HG03103 (cell line): ENCODE measurements around the gene FAR2.
"Not testable (repeated sequence)": the region's sequence is repeated elsewhere in the genome, so short reads cannot be mapped to it uniquely, and the experiment has no call there.

Source experiments
- ATAC-seq: cut with Tn5 transposase; IDR thresholded peaks from one replicate; pipeline ENCODE4 v1.9.1; 2021; ENCODE audit warnings: low read depth; ENCODE audit not compliant: unreplicated experiment

Gene FAR2

DNA sequence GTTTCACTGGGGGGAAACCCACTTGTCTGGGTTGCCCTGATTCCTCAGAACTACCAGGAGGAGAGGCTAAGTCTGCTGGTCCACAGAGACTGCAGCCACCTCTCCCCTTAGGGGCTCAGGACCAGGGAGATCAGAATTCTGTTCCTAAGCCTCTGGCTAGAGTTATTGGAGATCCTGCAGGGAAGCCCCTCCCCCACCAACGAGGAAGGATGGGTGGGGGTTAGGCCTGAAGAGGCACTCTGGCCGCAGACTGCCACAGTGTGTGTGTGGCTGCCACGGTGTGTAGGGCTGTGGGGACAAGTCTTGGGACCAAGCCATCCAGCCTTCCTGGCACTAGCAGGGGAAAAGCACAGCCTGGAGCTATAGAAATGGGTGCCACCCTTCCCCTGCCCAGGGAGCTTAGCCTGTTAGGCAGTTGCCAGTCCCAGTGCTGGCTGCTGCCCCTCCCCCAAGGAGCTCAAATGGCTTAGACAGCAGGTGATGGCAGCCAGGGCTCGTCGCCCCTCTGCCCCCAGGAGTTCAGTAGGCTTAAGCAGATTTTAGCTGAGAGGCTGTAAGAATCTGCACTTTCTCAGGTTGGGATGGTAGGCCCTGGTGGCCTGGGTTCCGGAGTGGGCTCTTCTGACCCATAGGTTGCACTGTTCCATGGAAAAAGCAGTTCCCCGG, 124.2 kb downstream of the FAR2 start:
- ATAC-seq, result no peak

DNA sequence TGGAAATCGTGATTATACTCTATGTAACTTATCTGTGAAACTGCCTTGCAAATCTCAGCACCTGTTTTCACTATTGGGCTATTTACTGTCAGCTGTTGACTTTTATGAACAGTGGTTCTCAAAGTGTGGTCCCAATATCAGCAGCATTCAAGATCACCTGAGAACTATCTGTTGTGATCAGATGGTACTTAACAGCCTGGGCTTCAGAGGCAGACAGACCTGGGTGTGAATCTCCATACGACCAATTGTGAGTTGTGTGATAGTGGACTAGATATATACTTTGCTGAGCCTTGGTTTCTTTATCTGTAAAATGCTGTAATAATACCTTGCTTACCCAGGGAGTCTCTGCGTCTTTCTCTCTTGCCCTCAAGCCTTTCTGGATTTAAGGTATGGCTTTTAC, 126.8 kb downstream of the FAR2 start:
- no peak for ATAC-seq

DNA sequence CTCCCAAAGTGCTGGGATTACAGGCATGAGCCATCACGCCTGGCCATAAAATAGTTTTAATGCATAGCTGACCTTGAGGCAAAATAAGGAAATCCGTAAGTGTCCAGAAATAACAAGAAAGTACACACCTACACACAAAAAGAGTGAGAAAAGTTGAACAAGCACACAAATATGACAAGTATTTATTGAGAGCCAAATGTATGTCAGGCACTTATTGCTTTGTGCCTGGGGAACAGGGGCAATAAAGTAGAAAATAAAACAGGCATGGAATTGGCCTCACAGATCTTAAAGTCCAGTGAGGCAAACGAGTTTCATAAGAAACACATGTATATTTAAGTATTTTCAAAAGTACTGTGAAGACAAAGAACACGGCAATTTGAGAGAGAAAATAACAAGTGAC, 128.2 kb downstream of the FAR2 start:
- no peak for ATAC-seq

DNA sequence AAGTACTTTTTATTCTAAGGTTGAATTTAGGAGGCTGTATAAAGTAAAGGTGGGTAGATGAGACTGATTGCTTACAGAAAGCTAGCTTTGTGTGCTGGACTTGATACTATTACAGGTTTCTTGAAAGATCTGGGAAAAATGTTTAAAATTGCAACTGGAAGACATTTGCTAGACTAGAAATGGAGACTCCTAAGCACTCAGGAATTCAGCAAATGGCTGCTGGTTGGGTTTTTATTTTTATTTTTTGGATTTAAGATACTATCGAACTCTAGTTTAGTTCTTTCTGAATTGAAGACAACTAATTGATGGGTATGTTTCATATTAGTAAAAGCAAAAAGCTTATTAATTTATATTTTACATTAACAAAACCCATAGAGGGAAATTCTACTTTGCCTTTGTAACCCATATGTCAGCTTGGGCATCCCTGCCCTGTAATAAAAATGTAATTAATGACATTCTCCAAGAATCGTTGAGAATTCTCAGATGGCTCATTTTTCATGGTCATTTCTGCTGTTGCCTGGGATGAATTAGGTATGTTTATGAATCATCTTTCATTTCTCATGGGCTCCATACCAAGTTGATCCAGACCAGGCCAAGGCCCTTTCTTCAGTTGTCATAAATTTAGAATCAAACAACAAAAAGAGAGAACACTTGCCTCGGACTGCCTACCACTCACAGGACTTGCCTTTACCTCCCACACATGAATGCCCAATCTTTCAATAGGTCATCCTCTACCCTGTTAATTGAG, 129.8 kb downstream of the FAR2 start:
- ATAC-seq, result no peak

DNA sequence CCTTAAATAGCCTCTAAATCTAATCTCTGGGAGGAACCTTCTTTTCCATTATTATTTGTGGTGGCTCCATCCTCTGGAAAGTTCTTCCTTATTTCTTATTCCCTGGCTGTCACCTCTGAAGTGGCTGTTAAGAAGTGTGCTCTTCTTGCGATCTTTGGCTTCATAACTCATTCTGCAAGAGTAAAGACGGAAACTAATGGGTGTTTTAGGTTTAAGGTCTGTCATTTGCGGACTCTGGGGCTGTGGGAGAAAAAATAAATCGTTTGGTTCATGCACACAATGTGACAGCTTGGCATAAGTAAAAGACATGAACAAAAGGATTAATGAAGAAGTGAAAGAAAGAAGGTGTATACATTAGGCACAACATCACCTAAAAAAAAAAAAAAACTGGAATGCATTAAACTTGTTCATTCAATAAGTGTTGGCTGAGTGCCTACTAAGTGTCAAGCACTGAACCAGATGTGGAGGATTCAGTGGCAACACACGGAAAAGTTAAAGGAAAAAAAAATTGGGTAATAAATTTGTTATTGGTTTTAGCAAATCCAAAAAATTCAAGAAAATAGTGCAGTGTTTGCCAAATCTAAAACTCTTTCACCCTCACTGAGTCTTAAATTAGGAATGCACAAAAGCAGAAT, 132.4 kb downstream of the FAR2 start:
- no peak for ATAC-seq

DNA sequence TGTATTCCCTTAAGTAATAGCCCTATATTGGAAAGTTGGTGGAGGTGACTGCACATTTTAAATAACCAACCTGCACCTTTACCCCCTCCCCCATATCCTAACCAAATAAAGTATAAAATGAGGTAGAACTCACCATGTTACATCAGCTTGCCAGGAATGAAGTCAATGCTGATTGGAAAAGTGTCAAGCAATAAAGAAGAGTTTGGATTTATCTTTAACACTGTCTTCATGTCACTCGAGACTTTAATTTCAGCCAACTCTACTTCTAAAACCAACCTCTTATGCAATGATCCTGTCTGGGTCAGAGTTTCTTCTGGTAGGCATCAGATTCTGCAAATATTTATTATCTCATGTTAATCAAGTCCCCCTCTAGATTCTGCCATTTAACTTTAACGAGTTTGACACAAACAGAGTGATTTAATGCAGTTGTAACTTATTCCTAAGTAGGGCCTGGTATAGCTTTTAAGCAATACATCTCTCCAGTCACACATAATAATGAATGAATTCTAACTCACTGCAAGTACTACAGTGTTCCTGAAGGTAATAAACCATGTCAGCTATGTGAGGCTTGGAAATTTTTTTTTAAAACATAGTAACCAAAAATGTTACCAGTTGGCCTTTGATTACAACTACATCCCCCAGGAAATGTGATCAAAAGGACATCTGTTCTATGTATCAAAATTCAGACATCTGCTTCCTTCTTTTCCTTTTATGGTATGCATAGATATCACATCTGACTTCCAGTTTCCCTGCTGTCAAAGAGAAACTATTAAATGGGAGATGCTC, 133.1 kb downstream of the FAR2 start:
- ATAC-seq, result no peak

DNA sequence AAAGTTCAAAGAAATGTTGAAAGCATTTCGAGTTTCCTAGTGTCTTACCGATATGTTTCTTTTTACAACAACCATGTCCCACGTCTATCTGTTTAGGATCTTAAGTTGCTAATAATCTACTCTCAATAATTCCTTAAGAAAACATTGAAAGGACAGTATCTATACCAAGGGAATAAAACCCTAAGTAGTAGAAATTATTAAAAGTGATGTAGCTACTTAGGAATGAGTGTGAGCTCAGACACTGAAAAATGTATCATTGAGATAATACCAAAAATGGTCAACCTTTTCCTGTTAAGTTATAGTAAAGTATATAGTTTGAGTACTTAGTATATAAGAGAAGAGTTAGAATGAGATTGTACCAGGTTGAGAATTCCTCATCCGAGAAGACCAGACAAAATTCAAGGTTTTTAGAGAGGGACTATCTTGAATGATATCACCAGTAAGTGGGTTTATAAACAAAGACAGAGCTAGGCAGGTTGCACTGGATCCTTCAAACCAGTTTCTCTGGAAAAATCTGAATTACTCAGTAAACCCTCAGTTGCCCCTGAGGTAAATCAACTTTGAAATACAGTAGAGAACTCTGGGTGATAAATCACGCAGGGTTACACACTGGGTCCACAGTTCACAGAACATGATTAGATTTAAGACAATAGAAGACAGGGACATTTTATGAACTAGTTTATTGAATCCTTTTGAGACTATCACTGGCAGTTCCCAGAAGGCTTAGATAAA, 135.1 kb downstream of the FAR2 start:
- no peak for ATAC-seq

DNA sequence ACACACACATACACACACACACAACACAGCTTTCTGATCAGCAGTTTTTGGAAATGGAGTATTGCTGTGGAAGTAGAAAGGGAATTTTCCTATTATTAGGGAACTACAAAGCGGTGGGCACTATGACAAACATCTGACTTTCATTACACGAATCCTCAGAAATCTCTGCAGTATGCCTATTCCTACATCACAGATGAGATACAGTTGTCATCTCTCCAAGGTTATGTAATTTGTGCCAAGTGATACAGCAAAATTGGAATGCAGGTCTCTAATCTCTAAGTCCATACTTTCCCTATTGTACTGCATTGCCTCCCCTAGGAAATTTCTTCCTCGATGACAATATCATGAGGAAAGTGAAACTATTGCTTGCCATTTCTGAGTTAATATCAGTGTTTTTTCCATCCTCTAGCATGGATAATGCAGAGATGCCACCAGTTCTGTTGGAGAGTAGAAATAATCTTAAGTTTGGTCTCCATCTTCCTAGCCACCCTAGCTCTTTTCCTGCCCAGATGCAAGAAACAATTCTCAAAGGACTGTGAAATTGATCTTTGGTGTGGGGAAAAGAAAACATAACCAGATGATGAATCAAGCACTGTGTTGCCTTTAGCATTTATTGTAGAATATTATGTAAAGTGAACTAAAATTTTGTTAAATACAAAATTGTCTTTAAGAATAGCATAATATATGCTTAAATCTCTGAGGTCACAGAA, 137.2 kb downstream of the FAR2 start:
- ATAC-seq, result no peak

DNA sequence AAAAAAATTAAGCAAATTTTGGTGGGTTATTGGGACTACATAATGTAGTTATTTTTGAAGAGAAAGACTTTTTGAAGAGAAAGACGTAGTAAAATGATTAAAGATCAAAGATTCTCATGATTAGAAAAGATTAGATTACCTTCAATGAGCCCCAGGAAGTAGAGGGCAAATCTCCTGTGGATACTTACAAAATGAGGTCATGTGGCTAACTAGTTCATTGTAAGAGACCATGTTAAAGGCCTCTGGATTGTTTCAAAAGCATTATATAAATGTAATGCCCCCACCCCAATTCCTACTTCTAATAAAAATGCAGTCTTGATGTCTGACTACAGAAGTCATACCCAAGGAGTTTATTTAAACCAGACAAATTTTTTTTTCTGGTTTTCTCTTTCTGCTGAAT, 138.5 kb downstream of the FAR2 start:
- no peak for ATAC-seq

DNA sequence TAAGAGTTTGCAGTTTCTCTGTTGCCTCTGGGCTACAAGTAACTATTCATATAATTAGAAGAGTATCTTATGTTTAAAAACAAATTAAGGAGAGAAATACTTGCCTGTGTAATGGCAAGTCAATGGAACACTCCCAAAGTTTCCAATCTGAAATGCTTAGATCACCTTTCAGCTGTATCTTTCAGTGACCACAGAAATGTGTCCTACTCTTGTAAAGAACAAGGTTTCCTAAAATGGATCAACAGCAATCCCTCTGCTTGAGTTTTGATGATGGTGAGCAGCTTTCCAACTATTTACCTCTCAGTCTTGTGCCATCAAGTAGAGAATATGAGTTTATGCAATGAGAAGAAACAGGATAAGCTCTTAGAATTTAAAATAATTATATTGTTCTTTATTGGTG, 139.0 kb downstream of the FAR2 start:
- ATAC-seq, result no peak

DNA sequence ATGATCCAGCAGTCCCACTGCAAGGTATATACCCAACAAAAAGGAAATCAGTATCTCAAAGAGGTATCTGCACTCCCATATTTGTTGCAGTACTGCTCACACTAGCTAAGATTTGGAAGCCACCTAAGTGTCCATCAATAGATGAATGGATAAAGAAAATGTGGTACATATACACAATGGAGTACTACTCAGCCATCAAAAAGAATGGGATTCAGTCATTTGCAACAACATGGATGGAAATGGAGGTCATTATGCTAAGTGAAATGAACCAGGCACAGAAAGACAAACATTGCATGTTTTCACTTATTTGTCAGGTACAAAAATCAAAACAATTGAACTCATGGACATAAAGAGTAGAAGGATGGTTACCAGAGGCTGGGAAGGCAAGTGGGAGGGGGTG, 141.4 kb downstream of the FAR2 start:
- ATAC-seq, result not testable (repeated sequence)

DNA sequence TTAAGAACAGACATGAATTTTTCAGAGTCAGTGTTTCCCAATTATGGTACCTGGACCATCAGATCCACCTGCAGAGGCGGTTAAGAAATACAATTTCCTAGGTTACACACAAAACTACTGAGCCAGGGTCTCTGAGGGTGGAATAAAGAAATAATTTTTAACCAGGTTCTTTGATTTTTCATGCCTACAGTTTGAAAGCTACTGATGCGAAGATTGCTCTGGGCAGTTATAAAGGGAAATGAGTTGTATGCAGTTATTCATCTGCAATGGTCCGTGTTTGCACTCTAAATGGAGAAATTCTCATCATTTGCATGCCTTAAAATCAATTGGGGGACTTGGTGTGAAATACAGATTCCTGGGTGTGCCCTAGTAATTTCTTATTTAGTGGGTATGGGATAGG, 142.1 kb downstream of the FAR2 start:
- ATAC-seq, result no peak

DNA sequence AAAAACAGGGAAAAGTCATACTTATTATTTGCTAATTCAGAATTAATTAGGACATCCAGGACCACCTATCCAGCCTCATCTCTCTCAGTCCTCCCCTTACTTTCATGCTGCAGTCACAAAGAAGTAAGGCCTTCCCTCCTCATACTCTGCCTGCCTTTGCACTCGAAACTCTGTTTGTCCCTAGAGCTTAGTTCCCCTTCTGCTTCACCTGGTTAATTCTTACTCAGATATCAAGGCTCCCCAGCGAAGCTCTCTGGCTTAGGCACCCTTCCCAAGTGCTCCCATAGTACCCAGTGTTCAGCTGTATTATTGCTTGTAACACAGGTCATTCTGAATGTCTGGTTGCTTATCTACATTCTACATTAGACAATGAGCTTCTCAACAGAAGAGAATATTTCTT, 150.6 kb downstream of the FAR2 start:
- no peak for ATAC-seq

DNA sequence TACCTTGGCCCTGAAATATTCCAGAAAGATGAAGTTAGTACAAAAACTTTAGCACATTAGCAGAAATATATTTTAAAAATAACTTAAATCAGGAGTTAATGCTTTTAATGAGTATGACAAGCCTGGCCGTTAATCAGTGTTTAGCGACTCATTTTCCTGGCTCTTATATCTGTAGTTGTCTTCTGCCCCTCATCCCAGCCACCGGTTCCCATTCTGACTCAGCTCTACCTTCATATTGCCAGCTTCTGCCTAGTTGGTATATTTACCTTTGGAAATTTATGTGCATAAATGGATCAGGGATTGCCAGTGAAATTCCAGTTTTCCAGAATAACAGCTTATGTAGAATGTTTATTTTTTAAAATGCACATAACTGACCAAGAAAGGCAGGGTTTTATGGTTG, 152.0 kb downstream of the FAR2 start:
- no peak for ATAC-seq

DNA sequence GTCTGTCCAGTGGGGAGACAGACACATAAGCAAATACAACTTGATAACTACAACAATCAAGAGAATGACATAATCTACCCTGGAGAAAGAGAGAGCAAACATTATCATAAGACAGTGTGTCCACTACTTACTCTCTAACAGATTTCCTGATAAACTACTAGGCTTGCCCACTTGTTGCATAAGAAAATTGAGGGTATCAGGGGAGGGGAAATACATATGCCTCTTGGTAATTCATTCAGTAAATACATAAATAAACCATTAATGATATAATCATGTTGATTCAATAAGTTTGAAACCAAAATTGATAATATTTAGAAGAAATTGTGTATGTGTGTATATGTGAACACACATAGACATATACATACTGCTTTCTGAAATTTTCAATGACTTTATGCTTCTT, 155.3 kb downstream of the FAR2 start:
- ATAC-seq, result no peak

DNA sequence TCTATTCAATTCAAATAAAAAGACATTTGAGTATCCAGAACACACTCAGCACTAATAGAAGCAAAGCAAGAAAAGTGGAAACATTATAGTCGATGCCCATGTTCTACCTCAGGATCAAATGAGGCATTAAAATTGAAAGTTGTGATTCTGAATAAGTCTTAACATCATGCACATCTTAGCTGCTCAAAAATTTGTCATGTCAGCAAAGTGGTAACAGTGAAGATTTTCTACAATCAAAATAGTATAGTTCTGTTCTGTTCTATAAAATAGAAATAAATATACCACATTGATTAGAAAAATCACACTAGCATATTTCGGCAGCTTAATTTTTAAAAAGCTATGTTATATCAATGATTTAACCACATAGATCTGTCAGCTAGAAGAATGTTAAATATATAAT, 157.2 kb downstream of the FAR2 start:
- ATAC-seq, result no peak

DNA sequence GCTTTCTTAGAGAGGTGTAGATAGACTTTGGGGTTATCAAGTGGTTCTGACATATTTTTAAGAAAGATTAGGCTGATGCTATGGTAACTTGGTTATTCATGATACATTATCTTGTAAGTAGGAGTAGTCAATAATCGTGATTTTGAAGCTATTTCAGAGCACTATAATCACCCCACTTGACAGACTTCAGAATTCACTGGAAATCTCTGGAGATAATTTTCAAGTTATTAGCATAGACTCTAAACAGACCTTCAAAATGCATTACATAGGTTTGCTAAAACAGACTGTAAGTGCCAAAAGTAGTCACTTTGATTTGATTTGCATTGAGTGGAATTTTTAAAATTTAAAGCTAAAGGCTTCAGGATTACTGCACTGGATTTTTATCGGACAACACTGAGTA, 157.6 kb downstream of the FAR2 start:
- no peak for ATAC-seq

DNA sequence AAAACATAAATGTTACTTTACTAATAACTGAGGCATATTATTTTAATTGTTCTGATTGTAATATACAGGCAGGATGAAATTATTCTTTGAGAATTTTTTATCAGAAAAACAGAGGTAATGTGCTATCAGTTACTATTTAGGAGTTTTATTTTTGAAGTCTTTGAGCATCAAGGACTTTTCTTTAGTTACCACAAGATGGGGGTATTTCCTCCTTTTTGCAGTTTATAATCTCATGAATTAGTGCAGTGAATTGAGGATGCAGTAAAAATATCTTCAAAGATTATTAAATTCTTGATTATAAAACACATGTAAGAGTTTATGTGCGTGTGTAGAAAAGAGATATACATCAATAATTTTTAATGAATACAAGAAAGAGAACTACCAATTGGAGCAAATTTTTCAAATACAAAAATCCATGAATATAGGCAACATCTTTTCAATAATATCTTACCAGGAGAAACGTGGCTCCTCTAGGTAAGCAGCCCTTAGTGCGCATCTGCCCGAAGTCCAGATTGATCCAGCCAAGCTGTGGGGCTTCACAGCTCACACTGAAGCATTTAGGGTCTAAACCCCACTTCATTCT, 160.3 kb downstream of the FAR2 start:
- ATAC-seq, result no peak

DNA sequence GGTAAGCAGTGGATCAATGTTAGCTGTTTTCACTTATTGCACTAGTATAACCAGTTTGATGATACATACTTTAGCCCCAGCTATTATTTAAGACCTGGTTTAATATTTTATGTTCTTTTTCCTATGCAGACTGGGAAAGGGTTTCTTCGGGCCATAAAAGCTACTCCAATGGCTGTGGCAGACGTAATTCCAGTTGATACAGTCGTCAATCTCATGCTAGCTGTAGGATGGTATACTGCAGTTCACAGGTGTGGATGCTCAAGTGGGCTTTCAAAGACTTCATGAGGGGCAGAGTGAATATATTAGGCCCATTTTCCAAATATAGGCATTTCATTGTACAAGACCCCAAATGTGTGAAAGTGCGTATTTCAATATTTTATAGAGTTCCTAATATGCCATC, 161.8 kb downstream of the FAR2 start:
- no peak for ATAC-seq

DNA sequence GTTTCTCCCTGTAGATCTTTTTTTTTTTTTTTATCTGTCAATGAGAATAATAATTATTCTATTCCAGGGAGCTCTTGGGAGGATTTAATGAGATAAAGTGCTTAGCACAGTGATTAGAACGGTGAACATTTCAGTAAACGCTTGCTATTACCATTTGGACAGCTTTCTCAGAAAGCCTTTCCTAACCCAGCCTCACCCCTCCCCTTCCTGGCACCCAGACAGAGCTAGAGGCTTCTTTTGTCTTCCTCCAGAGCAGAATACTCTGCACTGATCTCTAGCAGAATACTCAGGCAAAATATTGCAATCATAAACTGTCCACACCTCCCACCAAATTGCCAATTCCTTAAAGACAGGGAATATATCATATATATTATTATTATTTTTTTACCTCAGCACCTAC, 165.3 kb downstream of the FAR2 start:
- ATAC-seq, result no peak
